HCT116 (cell line): ENCODE measurements around the gene PXT1. TPM values are rescaled to one million over a fixed set of nuclear protein-coding genes. Genes with fewer than 3 reads are reported as not detected.

Experiments
- ATAC-seq: fragments of 200-7000 bp; cut with Tn5 transposase; 2 replicates; pipeline ENCODE4 v1.9.1; 2020; ENCODE audit warnings: mild to moderate bottlenecking, moderate library complexity
- BruUV-seq: library from RNA; stranded (reverse); fragments of 400-500 nt; replicated peaks from 2 replicates; lab custom pipeline; 2021; lab: Mats Ljungman, UMichigan
- CTCF ChIA-PET: fragments of 300-600 bp; sonication (Branson Sonifier 250); formaldehyde crosslinking; loops from one replicate; lab custom pipeline; 2021; ENCODE audit warnings: antibody characterized with exemption; lab: Charles Lee
- POLR2A ChIA-PET: fragments of 300-600, 350-600 bp; sonication (Branson Sonifier 250); formaldehyde crosslinking; loops from one replicate; lab custom pipeline; 2021; ENCODE audit warnings: antibody characterized with exemption; lab: Charles Lee
- RAD21 ChIA-PET, 2 experiments: fragments of 300-600 bp; sonication (Branson Sonifier 250); formaldehyde crosslinking; loops; one replicate each; lab custom pipeline; 2023; ENCODE audit warnings: low total read pairs in 2 of 2; ENCODE audit not compliant: uncharacterized antibody in 2 of 2, unreplicated experiment in 2 of 2, low non-redundant PET in 1 of 2; lab: Charles Lee
- DNase-seq: peaks from one replicate; pipeline ENCODE4 v3.0.0-alpha.2; 2010; ENCODE audit warnings: low read depth, low spot score
- H2AFZ ChIP-seq: fragments of 200-600 bp; shearing (Covaris generic), sonication (generic); 2 replicates; pipeline ENCODE4 v1.6.1; 2017; ENCODE audit warnings: low read depth, mixed run types, mixed read lengths, antibody characterized with exemption, low read length; ENCODE audit not compliant: poor library complexity, severe bottlenecking
- H3K27ac ChIP-seq: 2 replicates; pipeline ENCODE4 v1.5.1; 2012; ENCODE audit warnings: low read depth, low read length
- H3K27me3 ChIP-seq: fragments of 200-600 bp; sonication (generic); 2 replicates; pipeline ENCODE4 v1.6.1; 2016; ENCODE audit warnings: mixed run types, low read length, mixed read lengths; ENCODE audit not compliant: insufficient read depth
- H3K36me3 ChIP-seq, 2 experiments: fragments of 200-500 bp in 1 of 2; fragments of 200-600 bp in 1 of 2; sonication (Bioruptor generic) in 1 of 2; sonication (generic) in 1 of 2; 2 replicates each; pipeline versions ENCODE4 v1.5.1 to v1.6.1; 2014 to 2016; ENCODE audit warnings: low read length in 2 of 2, inconsistent platforms in 1 of 2, mixed read lengths in 1 of 2, mixed run types in 1 of 2; ENCODE audit not compliant: insufficient read depth in 2 of 2, control insufficient read depth in 1 of 2
- H3K4me1 ChIP-seq, 2 experiments: fragments of 200-600 bp in 1 of 2; sonication (generic) in 1 of 2; 2 replicates each; pipeline versions ENCODE4 v1.5.1 to v1.6.1; 2012 to 2017; ENCODE audit warnings: low read length in 2 of 2, inconsistent platforms in 1 of 2, mild to moderate bottlenecking in 1 of 2, mixed read lengths in 1 of 2, mixed run types in 1 of 2, moderate library complexity in 1 of 2; ENCODE audit not compliant: insufficient read depth in 2 of 2, control insufficient read depth in 1 of 2
- H3K4me2 ChIP-seq: fragments of 200-600 bp; sonication (generic); 2 replicates; pipeline ENCODE4 v1.6.1; 2017; ENCODE audit warnings: mixed run types, low read length, mixed read lengths
- H3K4me3 ChIP-seq, 2 experiments: fragments of 200-600 bp in 1 of 2; sonication (generic) in 1 of 2; replicated peaks in 1 of 2; 2 replicates each; pipeline ENCODE4 v1.5.1; 2011 to 2016; ENCODE audit warnings: low read length in 2 of 2, control low read depth in 1 of 2, low read depth in 1 of 2, mild to moderate bottlenecking in 1 of 2, mixed read lengths in 1 of 2, mixed run types in 1 of 2
- H3K79me2 ChIP-seq: fragments of 200-600 bp; sonication (generic); 2 replicates; pipeline ENCODE4 v1.6.1; 2017; ENCODE audit warnings: mild to moderate bottlenecking, mixed run types, low read length, moderate library complexity, mixed read lengths; ENCODE audit not compliant: insufficient read depth
- H3K9ac ChIP-seq: fragments of 200-600 bp; sonication (generic); 2 replicates; pipeline ENCODE4 v1.6.1; 2016; ENCODE audit warnings: low read length, mixed read lengths
- H3K9me2 ChIP-seq: fragments of 200-600 bp; sonication (generic), shearing (Covaris generic); 2 replicates; pipeline ENCODE4 v1.6.1; 2017; ENCODE audit warnings: mixed run types, mild to moderate bottlenecking, moderate library complexity; ENCODE audit not compliant: insufficient read depth
- H3K9me3 ChIP-seq, 2 experiments: fragments of 200-500 bp in 1 of 2; fragments of 200-600 bp in 1 of 2; sonication (Bioruptor generic) in 1 of 2; sonication (generic) in 1 of 2; 2 replicates each; pipeline ENCODE4 v1.6.1; 2014 to 2017; ENCODE audit warnings: low read length in 2 of 2, mixed read lengths in 2 of 2, inconsistent platforms in 1 of 2, low read depth in 1 of 2, mild to moderate bottlenecking in 1 of 2, mixed run types in 1 of 2, moderate library complexity in 1 of 2; ENCODE audit not compliant: control insufficient read depth in 1 of 2, insufficient read depth in 1 of 2
- H4K20me1 ChIP-seq: fragments of 200-600 bp; sonication (generic), shearing (Covaris generic); 2 replicates; pipeline ENCODE4 v1.6.1; 2017; ENCODE audit warnings: mixed run types, mild to moderate bottlenecking, moderate library complexity; ENCODE audit not compliant: insufficient read depth
- ATF3 ChIP-seq: IDR thresholded peaks from 2 replicates; pipeline ENCODE4 v1.6.1; 2012
- CBX3 ChIP-seq: IDR thresholded peaks from 2 replicates; pipeline ENCODE4 v1.6.1; 2012; ENCODE audit warnings: low read depth
- EGR1 ChIP-seq: IDR thresholded peaks from 2 replicates; pipeline ENCODE4 v1.6.1; 2012; ENCODE audit warnings: low read depth
- ELF1 ChIP-seq: IDR thresholded peaks from 2 replicates; pipeline ENCODE4 v1.6.1; 2012; ENCODE audit warnings: low read depth, borderline replicate concordance
- FOSL1 ChIP-seq: IDR thresholded peaks from 2 replicates; pipeline ENCODE4 v1.6.1; 2012; ENCODE audit warnings: low read depth
- POLR2A ChIP-seq: IDR thresholded peaks from 2 replicates; pipeline ENCODE4 v1.7.0; 2011; ENCODE audit warnings: borderline replicate concordance; ENCODE audit not compliant: insufficient read depth, insufficient read length; ENCODE audit errors: extremely low read depth
- POLR2AphosphoS5 ChIP-seq: IDR thresholded peaks from 2 replicates; pipeline ENCODE4 v1.6.1; 2011; ENCODE audit warnings: mild to moderate bottlenecking, low read depth, low read length, moderate library complexity
- RAD21 ChIP-seq: IDR thresholded peaks from 2 replicates; pipeline ENCODE4 v1.6.1; 2012; ENCODE audit warnings: low read depth, mild to moderate bottlenecking
- REST ChIP-seq: IDR thresholded peaks from 2 replicates; pipeline ENCODE4 v1.6.1; 2012; ENCODE audit warnings: low read depth
- SP1 ChIP-seq: IDR thresholded peaks from 2 replicates; pipeline ENCODE4 v1.6.1; 2012; ENCODE audit warnings: low read depth
- SRF ChIP-seq: IDR thresholded peaks from 2 replicates; pipeline ENCODE4 v1.6.1; 2012; ENCODE audit warnings: low read depth
- TCF7L2 ChIP-seq: IDR thresholded peaks from 2 replicates; pipeline ENCODE4 v1.7.0; 2011; ENCODE audit warnings: borderline replicate concordance, inconsistent platforms; ENCODE audit not compliant: insufficient read depth, insufficient read length; ENCODE audit errors: extremely low read depth
- YY1 ChIP-seq: IDR thresholded peaks from 2 replicates; pipeline ENCODE4 v1.6.1; 2011; ENCODE audit warnings: low read length, low read depth, moderate library complexity, mild to moderate bottlenecking; ENCODE audit not compliant: insufficient replicate concordance; ENCODE audit errors: extremely low read depth
- ZBTB33 ChIP-seq: IDR thresholded peaks from 2 replicates; pipeline ENCODE4 v1.6.1; 2011; ENCODE audit warnings: mild to moderate bottlenecking, low read length, moderate library complexity; ENCODE audit not compliant: insufficient replicate concordance; ENCODE audit errors: extremely low read depth
- ZFX ChIP-seq: fragments of 450-650 bp; IDR thresholded peaks from 2 replicates; pipeline ENCODE4 v1.6.1; 2017
- ZNF274 ChIP-seq: fragments of 200-500 bp; sonication (Bioruptor generic); IDR thresholded peaks from 2 replicates; pipeline ENCODE4 v1.6.1; 2014; ENCODE audit warnings: mild to moderate bottlenecking, low read depth, low read length, inconsistent platforms
- intact Hi-C: fragments of 100-400 bp; cut with micrococcal nuclease; formaldehyde crosslinking; loops from 2 replicates; pipeline ENCODE4 v1.10.0; 2022
- total RNA-seq: library from RNA; stranded (reverse); gene quantifications from one replicate; pipeline ENCODE4 v1.2.1, GENCODE V29; 2021; ENCODE audit not compliant: unreplicated experiment

The PXT1 gene
- total RNA-seq, 1 experiment from 2014 or later, result 0.17 TPM

DNA sequence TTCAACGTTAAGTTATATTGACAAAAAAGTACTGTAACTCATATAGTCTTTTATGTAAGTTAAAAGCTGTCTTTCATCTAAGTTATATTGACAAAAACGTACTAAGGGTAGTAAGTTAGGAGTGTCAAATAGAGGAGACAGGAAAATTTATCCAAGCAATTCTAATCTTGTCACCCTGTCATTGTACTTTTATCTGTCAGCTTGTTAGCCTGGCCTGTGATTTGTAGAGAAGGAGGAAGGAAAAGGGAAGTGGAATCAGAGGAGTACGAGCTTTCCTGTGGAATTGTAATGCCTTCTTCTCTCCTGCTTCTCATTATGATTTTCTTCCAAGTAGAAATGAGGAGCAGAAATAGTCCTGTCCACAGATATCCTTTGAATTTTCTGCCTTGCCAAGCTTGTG lies 19.0 kb upstream of the PXT1 start:
- Histone ChIP-seq H3K27ac (no peak overlapping the region), H3K79me2 (peaks cover 93% of the 10 kb centered on the region), H4K20me1 (no peaks in the 10 kb centered on the region), H3K4me1 (no peaks in the 10 kb centered on the region), H2AFZ (no peak overlapping the region), H3K9me3 (no peaks in the 10 kb centered on the region), H3K4me2 (no peak overlapping the region), H3K27me3 (no peaks in the 10 kb centered on the region), H3K9me2 (no peaks in the 10 kb centered on the region), H3K4me3 (no peak overlapping the region), H3K36me3 (no peaks in the 10 kb centered on the region), H3K9ac (no peak overlapping the region)
- DNase-seq, result no peak
- TF ChIP-seq FOSL1 (no peak), ELF1 (no peak)
- intact Hi-C loops, result no loop called here
- RAD21 ChIA-PET, result no interaction called here
- BruUV-seq, result no TSS peak
- POLR2A ChIA-PET, result interaction anchor here (1.1 kb wide), 1 partner anchor 20 kb away, joined by 3 read pairs; no protein-coding TSS in a partner anchor
- ATAC-seq, result no peak
- CTCF ChIA-PET, result no interaction called here

- Histone ChIP-seq H3K4me1 (no peaks in the 10 kb centered on the region), H3K27me3 (no peaks in the 10 kb centered on the region), H3K9me3 (no peaks in the 10 kb centered on the region), H3K36me3 (no peaks in the 10 kb centered on the region), H3K4me3 (no peak overlapping the region), H4K20me1 (no peaks in the 10 kb centered on the region), H3K27ac (no peak overlapping the region), H2AFZ (no peak overlapping the region), H3K9me2 (no peaks in the 10 kb centered on the region), H3K4me2 (no peak overlapping the region), H3K9ac (no peak overlapping the region), H3K79me2 (peaks cover 94% of the 10 kb centered on the region)
- RAD21 ChIA-PET, result no interaction called here
- no TSS peak for BruUV-seq
- DNase-seq (no peak), ATAC-seq (no peak)
- intact Hi-C loops, result no loop called here
- CTCF ChIA-PET, result no interaction called here
- POLR2A ChIA-PET, result interaction anchor here (1.3 kb wide), 1 partner anchor 19 kb away, joined by 3 read pairs; no protein-coding TSS in a partner anchor
- TF ChIP-seq ATF3 (no peak), YY1 (no peak), SP1 (no peak), SRF (no peak), REST (no peak), TCF7L2 (no peak), POLR2AphosphoS5 (no peak), ZBTB33 (no peak), POLR2A (no peak), RAD21 (no peak), CBX3 (no peak), EGR1 (no peak), ELF1 (no peak), ZFX (no peak), ZNF274 (no peak), FOSL1 (no peak)
These were observed 18.3 kb upstream of the PXT1 start for GRCh38 chr6:36460916-36461315.
